ENCODE data around the gene PTPRN2.

The PTPRN2 gene

DNA sequence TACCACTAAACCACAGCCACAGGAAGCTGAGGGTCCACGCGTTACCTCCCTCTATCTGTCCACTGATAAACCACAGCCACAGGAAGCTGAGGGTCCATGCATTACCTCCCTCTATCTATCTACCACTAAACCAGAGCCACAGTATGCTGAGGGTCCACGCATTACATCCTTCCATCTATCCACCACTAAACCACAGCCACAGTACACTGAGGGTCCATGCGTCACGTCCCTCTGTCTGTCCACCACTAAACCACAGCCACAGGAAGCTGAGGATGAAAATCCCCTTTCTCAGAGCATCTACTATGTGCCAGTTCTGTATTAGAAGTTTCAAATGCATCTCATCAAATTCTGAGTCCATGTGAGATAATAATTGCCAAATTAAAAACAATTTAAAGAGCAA lies 661.5 kb downstream of the PTPRN2 start:
- FAIRE-seq (no peak), DNase-seq (ENCODE audit: insufficient read length, low spot score) (no peak)
- no peak for TF ChIP-seq CTCF (IDR thresholded peaks at IDR 0.05; ENCODE audit: insufficient read depth, missing control alignments)

GRCh38 chr7:157925383-157925875 lies 662.2 kb downstream of the PTPRN2 start:
- no peak for DNase-seq (ENCODE audit: insufficient read length, low spot score)
- TF ChIP-seq CTCF (IDR thresholded peaks at IDR 0.05; ENCODE audit: insufficient read depth, missing control alignments), result no peak
- FAIRE-seq, result no peak

GRCh38 chr7:157923903-157924630 lies 663.6 kb downstream of the PTPRN2 start:
- no peak for TF ChIP-seq CTCF (IDR thresholded peaks at IDR 0.05; ENCODE audit: insufficient read depth, missing control alignments)
- FAIRE-seq, result no peak
- DNase-seq (ENCODE audit: insufficient read length, low spot score), result no peak

GRCh38 chr7:157922576-157922975 lies 665.0 kb downstream of the PTPRN2 start:
- no peak for TF ChIP-seq CTCF (IDR thresholded peaks at IDR 0.05; ENCODE audit: insufficient read depth, missing control alignments)
- DNase-seq (ENCODE audit: insufficient read length, low spot score) (no peak), FAIRE-seq (no peak)

- DNase-seq (ENCODE audit: insufficient read length, low spot score), result no peak
- TF ChIP-seq CTCF (IDR thresholded peaks at IDR 0.05; ENCODE audit: insufficient read depth, missing control alignments), result no peak
- no peak for FAIRE-seq
Observed at GRCh38 chr7:157918326-157919080, 669.1 kb downstream of the PTPRN2 start.

- DNase-seq (ENCODE audit: insufficient read length, low spot score), result no peak
- no peak for TF ChIP-seq CTCF (IDR thresholded peaks at IDR 0.05; ENCODE audit: insufficient read depth, missing control alignments)
- FAIRE-seq, result no peak
Observed at GRCh38 chr7:157916946-157917640, 670.5 kb downstream of the PTPRN2 start.
